Dermis microvascular lymphatic vessel endothelial cell (primary cell): ENCODE results near the gene ATP8B2. TPM values are rescaled to one million over a fixed set of nuclear protein-coding genes. Genes with fewer than 3 reads are reported as not detected.
A peak's percentile ranks its signal among the peaks of the same experiment; 100 is the strongest.
"Not testable (repeated sequence)": the region's sequence is repeated elsewhere in the genome, so short reads cannot be mapped to it uniquely, and the experiment has no call there.

Experiments used
- DNase-seq, 2 donors: peaks; one replicate each; pipeline versions ENCODE4 v3.0.0 to v3.0.0-alpha.2; 2010; ENCODE audit warnings: low read depth in 2 of 2
- total RNA-seq: library from RNA; depleted of rRNA; stranded (reverse); fragments of >200 nt; gene quantifications from 2 replicates; pipeline ENCODE4 v1.2.1, GENCODE V29; 2014

The ATP8B2 gene
- total RNA-seq, 1 donor from 2014 or later: 53.3 TPM

DNA sequence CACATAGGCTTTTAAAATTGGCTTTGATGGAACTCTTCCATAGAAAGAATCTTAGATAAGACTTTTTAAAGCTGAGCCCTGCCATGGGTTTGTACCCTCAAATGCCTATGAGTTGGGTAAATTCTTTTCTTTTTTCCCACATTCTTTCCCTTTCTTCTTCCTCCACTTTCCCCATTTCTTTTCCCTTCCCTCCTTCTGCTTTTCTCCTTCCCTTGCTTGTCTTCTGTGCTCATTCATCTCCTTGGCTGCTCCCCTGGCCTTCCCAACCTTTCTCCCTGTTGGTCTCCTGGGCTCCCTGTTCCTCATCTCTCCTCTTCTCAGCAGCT lies 3.8 kb upstream of the ATP8B2 start:
- not testable (repeated sequence) for DNase-seq

DNA sequence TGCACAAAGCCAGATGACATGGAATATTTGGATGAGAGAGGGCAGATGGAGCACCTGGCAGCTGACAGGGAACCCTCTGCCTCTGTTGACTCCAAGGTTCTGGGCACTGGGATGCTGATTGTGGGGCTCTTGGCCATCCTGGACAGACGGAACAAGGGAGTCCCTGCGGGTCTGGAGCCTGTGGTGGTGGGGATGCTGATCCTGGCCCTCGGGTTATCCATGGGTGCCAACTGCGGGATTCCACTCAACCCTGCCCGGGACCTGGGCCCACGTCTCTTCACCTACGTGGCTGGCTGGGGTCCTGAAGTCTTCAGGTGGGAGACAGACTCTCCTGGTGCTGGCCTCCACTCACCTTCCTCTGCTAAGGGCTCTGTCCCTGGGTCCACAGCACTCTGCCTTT lies 1.8 kb upstream of the ATP8B2 start:
- no peak for DNase-seq

DNA sequence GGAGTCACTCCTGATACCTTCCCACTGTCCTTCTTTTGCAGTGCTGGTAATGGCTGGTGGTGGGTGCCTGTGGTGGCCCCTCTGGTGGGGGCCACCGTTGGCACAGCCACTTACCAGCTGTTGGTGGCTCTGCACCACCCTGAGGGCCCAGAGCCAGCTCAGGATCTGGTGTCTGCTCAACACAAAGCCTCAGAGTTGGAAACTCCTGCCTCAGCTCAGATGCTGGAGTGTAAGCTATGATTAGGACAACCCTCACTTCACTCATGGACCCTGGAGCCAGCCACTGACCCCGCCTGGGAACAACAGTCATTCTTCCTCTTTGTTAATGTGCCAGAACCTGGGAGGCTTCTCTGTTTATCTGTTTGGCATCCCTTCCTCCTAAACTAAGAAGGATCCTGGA lies 1.1 kb upstream of the ATP8B2 start:
- DNase-seq: no peak

DNA sequence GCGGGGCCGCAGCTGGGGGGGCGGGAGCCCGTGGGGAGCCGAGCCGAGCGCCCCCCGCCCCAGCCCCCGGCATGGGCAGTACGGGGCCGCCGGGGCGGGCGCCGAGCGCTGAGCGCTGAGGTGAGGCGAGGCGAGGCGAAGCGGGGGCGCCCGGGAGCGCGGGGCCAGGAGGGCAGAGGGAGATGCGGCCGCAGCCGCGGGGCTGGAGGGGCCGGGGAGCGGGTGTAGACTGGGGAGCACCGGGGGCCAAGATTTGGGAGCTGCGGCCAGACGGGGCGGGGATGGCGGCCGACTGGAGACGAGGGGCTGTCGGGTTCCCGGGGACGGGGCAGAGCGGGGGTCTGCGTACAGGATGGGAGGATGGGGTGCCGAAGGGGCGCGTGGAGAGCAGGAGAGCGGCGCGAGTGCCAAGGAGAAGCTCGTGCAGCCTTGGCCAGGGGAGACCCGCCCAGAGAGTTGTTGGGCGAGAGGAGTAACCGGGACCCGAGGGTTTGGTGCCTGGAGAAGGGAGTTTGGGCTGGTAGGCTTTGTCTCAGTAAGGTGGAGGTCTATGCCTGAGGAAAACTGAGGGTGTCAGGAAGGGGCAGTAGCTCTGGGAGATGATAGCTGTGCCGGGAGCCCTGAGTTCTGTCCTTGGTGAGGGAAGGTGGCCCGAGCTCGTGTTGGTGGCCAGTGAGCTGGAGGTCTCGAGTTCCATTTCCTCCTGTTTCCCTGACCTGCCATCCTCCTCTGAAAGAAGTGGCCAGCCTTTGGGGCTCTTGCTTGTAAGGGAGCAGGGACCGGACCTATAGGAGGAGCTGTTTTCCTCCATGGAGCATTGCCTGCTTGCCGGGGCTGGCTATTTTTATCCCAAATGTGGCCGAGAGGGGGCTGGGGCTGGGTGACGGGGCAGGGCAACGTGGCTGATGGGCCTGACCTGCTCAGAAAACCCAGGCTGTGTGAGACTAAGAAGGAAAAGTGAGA lies 539 bp downstream of the ATP8B2 start:
- DNase-seq: peak; percentile 36 to 84

DNA sequence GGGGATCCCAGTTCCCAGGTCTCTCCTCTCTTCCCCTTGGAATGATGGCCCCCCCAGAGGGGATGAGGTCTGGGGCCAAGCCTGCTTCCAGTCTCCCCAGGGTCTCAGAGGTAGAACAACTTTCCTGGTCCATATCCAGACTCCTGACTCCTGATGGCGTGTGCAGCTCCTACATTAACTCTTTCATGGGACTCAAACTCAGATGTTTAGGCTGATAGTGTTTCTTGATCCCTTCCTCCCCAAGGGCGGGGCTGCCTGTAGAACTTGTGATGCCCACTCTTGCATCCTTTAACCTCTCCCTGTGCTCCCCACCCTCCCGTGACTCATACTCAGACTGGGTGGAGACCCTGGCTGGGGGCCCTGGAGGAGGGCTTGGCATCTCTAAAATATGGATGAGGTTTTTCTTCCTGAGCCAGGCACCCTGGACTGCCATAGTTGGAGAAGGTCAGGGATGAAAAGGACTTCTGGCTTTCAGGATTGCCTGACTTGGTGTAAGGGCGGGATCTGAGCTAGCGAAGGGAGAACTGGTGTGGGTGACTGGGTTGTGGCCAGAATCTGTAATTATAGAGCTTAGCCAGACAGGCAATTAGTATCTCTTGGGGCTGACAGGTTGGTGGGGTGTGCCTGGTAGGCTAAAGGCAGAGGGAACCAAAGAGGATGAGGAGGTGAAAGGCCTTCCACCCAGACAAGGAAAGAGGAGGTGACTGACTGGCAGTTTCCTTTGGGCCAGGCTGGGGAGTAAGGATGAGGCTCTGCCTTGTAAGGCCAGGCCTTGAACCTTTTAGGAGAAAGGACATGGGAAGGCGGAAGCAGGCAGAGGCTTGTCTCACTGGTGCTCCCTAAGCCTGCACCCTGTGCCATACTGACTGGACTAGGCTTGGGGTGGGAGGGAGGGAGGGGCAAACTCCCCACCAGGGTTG lies 1.5 kb downstream of the ATP8B2 start:
- DNase-seq: peak in 1 of 2 donors; percentile 44

DNA sequence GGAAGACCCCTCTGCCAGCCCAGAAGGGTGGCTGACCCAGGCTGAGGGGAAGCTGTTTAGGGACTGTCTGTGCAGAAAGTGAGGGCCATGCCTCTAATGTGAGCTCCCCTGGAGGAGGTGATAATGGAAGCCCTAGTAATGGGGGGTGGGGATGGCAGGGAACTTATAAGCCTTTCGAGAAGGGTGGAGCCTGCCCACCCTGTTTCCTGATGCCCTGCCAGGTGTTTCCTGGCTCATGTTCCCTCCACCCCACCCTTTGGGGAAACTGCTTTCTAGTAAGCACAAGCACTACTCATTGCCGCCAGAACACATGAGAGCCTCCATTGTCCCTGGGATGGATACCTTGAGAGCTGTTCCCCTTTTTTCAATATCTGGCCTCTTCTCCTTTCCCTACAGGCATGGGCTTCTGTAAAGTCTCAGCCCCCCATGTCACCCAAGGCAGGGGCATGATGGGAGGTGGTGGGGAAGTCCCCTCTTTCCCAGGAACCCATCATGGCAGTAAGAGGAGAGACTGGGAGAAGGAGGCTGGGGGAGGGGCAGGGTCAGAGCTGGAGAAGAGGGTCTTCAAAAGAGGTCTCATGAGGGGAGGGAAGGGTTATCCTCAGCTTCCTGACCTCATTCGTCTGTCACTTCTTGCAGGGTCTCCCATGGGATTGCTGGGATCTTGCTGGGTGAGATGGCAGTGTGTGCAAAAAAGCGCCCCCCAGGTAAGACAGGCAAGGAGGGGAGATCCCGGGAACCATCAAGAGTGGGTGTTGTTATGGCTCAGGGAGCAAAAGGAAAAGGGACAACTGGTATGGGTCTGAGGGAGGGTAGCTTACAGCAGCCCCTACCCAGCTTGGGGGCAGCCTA lies 2.4 kb downstream of the ATP8B2 start:
- peak; percentile 55 to 80 for DNase-seq

DNA sequence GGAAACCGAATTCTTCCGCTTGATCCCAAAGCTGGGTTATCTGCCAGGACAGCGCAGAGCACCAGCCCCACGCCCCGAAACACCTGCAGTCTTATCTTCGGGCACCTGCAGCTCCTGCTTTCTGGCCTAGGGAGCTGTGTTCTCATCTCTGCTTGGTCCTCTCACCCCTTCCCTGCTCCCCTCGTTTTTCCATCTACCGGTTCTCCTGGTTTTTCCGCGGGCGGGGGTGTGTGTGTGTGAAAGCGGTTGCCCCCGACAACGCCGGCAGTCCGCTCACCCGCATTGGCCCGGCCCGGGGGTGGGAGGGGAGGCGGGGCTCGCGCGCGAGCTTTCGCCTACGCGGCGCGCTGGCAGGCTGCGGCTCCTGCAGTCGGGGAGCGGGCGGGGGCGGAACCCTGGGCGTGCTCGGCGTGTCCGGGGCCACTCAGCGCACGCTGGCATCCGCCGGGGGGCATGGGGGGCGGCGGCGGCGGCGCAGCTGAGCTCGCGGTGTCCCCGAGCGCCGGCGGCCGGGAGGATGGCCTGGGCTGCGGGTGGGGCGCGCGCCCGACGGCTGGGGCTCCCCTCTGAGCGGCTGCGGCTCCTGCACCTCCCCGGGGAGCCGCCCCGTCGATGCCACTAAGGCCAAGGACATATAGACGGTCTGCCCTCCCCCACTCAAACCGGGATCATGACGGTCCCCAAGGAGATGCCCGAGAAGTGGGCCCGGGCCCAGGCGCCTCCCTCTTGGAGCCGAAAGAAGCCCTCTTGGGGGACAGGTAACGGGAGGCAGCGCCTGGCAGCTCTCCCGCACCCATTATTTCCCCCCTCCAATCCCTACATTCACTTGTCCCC lies 3.2 kb downstream of the ATP8B2 start:
- peak; percentile 60 to 86 for DNase-seq

DNA sequence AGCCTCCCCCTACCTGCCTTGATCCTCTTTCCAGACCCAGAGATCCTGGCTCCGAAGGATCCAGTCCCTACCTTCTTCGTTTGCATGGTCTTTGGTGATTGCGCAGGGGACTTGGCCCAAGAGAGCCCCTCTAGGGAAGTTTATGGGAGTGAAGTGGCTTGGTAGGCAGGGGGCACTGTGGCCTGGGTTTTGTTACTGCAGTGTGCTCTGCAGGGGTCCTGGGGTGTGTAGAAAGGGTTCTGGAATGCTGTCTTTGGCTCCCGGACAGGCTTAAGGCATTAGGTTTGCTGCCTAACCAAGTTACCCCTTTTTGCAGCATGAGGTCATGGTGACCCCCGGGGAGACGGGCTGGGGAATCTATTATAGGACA lies 3.8 kb downstream of the ATP8B2 start:
- DNase-seq: no peak

DNA sequence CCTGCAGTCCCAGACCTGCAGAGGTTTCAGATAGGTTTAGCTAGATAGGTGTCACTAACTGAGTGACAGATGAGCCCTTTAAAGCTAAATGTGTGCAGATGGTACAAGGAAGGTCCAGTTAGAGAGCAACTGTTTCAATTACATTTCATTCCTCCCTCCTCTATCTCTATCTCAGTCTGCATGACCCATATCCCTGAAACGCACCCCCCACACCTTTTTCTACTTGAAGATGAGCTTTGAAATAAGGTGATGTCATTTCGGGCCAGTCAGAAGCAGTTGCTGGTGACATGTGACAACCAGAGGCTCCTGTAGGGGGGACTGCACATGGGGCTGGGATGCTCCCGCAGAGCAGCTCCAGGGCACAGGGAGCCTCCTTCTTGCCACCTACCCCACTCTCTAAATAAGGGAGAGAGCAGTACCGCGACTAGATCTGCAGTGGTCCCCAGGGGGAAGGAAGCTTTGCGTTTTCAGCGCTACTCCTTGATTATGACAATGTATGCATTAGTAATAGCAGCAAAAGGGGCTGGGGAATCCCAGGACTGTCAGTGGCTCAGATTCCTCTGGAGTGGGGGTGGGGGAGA lies 4.3 kb downstream of the ATP8B2 start:
- DNase-seq: no peak

DNA sequence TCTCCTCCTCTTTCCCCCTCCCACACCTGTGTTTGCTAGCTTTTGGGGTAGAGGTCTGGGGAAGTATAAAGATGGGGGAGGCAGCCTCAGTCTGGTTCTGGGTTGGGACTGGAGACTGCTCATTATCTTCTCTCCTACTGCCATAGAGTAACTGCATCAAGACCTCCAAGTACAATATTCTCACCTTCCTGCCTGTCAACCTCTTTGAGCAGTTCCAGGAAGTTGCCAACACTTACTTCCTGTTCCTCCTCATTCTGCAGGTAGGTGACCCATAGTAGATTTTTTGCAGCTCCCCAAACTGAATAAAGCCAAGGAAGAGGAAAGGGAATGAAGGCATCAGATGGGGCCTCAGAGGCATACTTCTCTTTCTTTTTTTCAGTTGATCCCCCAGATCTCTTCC lies 5.3 kb downstream of the ATP8B2 start:
- DNase-seq: no peak

DNA sequence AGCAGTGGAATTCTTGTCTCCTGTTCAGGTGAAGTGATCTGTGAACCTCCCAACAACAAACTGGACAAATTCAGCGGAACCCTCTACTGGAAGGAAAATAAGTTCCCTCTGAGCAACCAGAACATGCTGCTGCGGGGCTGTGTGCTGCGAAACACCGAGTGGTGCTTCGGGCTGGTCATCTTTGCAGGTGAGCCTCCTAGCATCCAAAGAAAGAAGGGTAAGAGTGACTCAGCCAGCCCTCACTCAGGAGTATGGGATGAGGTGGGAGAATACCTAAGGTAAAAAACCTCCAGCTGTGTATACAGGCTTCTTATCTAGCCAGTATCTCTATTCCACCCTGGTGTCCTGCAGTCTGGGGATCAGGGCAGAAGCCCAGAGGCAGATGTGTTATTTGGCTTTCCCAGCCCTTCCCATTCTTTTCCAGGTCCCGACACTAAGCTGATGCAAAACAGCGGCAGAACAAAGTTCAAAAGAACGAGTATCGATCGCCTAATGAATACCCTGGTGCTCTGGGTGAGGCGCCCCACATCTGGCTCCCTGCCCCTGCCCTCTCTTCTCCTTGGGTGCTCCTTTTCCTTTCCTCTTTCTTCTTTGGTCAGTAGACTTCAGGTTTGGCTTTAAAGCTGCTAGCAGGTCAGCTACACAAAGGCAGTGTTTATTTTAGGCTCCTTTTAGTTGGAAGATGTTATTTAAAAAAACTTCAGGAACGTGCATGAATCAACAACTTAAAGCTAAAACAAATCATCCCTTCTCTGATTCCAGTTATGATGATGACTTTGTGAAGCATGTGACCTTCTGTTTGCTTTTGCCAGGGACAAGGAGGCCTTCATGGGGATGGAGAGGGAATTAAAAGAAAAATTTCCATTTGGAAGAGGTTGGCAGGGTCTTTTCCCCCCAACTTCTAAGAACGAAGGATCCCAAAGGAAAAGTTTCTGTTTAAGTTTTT lies 9.0 kb downstream of the ATP8B2 start:
- no peak for DNase-seq

DNA sequence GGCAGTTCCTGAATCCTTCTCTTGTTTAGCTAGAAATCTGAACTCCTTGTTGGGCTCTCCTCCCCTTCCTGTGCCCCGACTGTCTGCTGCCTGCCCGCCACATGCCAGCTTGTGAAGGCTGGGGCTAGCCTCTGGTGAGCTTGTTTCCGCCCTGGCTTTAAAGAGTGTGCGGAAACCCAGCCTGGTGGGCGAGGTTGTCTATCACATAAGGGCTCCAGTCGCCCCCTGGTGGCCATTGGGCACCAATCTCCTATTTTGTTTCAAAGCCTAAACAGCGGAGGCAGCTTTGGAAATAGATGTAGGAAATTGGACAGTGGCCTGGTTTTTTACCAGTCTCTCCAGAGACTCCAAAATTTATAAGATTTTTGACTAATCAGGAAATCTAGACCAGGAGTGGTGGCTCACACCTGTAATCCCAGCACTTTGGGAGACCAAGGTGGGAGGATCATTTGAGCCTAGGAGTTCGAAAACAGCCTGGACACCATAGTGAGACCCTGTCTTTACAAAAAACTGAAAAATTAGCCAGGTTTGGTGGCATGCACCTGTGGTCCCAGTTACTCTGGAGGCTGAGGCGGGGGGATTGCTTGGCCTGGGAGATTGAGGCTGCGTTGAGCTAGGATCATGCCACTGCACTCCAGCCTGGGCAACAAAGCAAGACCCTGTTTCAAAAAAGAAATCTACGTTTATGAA lies 9.8 kb downstream of the ATP8B2 start:
- DNase-seq: peak; percentile 79 to 90

DNA sequence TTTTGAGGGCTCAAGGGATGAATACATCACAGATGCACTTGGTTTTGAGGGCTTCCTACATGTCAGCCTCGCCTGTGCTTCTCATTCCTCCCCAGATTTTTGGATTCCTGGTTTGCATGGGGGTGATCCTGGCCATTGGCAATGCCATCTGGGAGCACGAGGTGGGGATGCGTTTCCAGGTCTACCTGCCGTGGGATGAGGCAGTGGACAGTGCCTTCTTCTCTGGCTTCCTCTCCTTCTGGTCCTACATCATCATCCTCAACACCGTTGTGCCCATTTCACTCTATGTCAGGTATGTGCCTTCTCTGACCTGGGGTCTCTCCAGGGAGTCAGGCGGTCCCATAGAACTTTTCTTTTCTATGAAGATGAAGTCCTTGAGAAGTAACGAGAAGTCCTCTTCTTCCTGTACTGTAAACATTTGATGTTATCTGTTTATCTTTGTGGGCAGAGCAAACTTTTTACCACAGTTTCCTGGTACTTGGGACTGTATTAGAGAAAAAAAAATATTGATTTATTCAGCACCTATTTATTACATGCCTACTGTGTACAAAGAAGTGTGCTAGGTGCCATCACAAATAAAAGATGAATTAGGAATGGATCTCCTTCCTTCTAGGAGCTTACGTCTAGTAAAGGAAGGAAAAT lies 12.0 kb downstream of the ATP8B2 start:
- DNase-seq: no peak

DNA sequence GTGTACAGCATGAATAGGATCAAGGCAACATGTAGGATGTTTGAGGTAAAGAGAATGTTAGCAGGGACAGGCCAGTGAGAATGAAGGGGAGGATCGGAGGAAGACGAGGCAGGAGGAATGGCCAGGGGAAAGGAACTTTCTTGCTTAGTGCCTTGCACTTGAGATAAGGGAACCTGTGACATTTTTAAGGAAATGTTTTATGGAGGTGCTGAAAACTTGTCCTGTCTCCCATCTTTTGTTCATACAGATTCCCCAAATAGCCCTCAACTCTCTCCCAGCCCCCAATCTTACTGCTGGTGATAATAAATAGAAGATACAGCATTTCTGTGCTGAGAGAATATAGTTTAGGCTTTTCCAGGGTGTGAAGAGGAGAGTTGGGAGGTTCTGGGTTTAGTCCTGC lies 13.6 kb downstream of the ATP8B2 start:
- no peak for DNase-seq

DNA sequence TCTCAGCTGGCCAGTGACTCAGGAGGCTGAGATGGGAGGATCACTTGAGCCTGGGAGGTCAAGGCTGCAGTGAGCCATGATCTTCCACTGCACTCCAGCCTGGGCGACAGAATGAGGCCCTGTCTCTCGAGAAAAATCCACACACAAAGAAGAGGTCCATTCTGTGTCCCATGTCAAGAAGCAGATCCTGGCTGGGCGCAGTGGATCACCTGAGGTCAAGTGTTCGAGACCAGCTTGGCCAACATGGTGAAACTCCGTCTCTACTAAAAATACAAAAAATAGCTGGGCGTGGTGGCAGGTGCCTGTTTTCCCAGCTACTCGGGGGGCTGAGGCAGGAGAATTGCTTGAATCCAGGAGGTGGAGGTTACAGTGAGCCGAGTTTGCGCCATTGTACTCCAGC lies 16.0 kb downstream of the ATP8B2 start:
- DNase-seq: not testable (repeated sequence)

DNA sequence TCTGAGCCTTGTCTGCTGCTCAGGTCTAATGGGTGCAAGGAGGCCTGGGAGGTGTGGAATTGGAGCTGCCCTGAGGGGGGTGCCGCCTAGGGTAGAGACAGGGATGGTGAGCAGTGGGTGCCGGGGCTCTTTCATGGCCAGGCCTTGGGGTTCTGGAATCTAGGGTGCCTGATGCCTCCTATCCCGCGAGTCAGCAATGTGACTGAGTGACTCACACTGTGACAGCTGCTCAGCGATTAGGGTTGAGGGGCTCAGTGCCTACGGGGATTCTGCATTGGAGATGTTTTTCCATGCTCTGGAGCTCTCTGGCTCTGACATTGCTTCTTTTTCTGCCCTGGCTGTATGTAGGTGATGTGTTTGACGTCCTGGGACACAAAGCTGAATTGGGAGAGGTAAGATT lies 16.8 kb downstream of the ATP8B2 start:
- no peak for DNase-seq

DNA sequence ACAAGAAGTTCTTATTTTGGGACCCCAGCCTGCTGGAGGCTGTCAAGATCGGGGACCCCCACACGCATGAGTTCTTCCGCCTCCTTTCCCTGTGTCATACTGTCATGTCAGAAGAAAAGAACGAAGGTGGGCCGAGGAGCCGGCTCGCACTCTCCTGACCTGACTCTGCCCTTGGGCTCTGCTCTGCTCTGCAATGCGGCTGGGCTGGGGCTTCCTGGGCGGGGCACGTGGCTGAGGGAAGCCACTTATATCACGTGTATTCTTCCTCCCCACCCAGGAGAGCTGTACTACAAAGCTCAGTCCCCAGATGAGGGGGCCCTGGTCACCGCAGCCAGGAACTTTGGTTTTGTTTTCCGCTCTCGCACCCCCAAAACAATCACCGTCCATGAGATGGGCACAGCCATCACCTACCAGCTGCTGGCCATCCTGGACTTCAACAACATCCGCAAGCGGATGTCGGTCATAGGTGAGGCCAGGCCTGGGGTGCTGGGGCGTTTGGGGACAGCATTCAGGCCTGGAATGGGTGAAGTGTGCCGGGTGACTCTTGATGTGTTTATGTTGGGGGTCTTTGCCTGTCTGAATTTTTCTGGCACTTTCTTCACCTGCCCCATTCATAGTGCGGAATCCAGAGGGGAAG lies 17.6 kb downstream of the ATP8B2 start:
- no peak for DNase-seq
